Peyer's patch (tissue), 4 donors: Measurements from ENCODE around the gene ZNF148.

Source experiments
- CTCF ChIP-seq, 6 experiments: fragments of 450-650 bp in 4 of 6; fragments of 200-600 bp in 2 of 6; sonication (generic) in 1 of 6; IDR thresholded peaks; one replicate each; pipeline ENCODE4 v1.5.1; 2017 to 2019; ENCODE audit warnings: antibody characterized with exemption in 6 of 6, mild to moderate bottlenecking in 3 of 6, moderate library complexity in 1 of 6
- POLR2A ChIP-seq, 2 donors: fragments of 450-650 bp; IDR thresholded peaks; one replicate each; pipeline ENCODE4 v1.5.1; 2017; ENCODE audit warnings: antibody characterized with exemption in 2 of 2, mild to moderate bottlenecking in 2 of 2, moderate library complexity in 2 of 2

- TF ChIP-seq CTCF (IDR thresholded peaks at IDR 0.05) (no peak), POLR2A (IDR thresholded peaks at IDR 0.05) (no peak)
These were observed 19.3 kb upstream of the ZNF148 start for GRCh38 chr3:125394406-125394805.
